DMS153 treated with DMSO at 0.1 percent for 48 hours (cell line): ENCODE data around the gene KAZN.

Experiments
- DNase-seq: peaks from one replicate; lab custom pipeline; 2025; ENCODE audit not compliant: unreplicated experiment; lab: John Stamatoyannopoulos, UW

The KAZN gene

GRCh38 chr1:14784790-14785773, 186.6 kb downstream of the KAZN start:
- DNase-seq, result no peak

- DNase-seq, result no peak
Observed at GRCh38 chr1:14786109-14786675, 187.7 kb downstream of the KAZN start.

GRCh38 chr1:14786681-14787080, 188.2 kb downstream of the KAZN start:
- DNase-seq, result no peak

- no peak for DNase-seq
Observed at GRCh38 chr1:14787604-14788003, 189.1 kb downstream of the KAZN start.

GRCh38 chr1:14788080-14788479, 189.6 kb downstream of the KAZN start:
- no peak for DNase-seq

GRCh38 chr1:14790982-14791381, 192.5 kb downstream of the KAZN start:
- no peak for DNase-seq

GRCh38 chr1:14791654-14792053, 193.2 kb downstream of the KAZN start:
- DNase-seq, result no peak

GRCh38 chr1:14794136-14794768, 195.8 kb downstream of the KAZN start:
- no peak for DNase-seq

- no peak for DNase-seq
Observed at GRCh38 chr1:14794906-14795305, 196.4 kb downstream of the KAZN start.

GRCh38 chr1:14795589-14795988, 197.1 kb downstream of the KAZN start:
- DNase-seq, result no peak

- DNase-seq, result no peak
Observed at GRCh38 chr1:14800014-14800413, 201.5 kb downstream of the KAZN start.

GRCh38 chr1:14800500-14801076, 202.1 kb downstream of the KAZN start:
- no peak for DNase-seq

- no peak for DNase-seq
Observed at GRCh38 chr1:14803002-14803789, 204.7 kb downstream of the KAZN start.

- DNase-seq, result no peak
Observed at GRCh38 chr1:14804626-14805025, 206.1 kb downstream of the KAZN start.

- DNase-seq, result no peak
Observed at GRCh38 chr1:14806772-14807171, 208.3 kb downstream of the KAZN start.

- no peak for DNase-seq
Observed at GRCh38 chr1:14808768-14809167, 210.3 kb downstream of the KAZN start.

GRCh38 chr1:14809191-14809981, 210.9 kb downstream of the KAZN start:
- no peak for DNase-seq

- DNase-seq, result no peak
Observed at GRCh38 chr1:14810595-14811361, 212.3 kb downstream of the KAZN start.

GRCh38 chr1:14811573-14811972, 213.1 kb downstream of the KAZN start:
- DNase-seq, result no peak
